MCF 10A (cell line): ENCODE measurements around the gene INPP5D. TPM values are rescaled to one million over a fixed set of nuclear protein-coding genes. Genes with fewer than 3 reads are reported as not detected.
"Not testable (repeated sequence)": the region's sequence is repeated elsewhere in the genome, so short reads cannot be mapped to it uniquely, and the experiment has no call there.

Experiments
- BruUV-seq: library from RNA; stranded (reverse); fragments of 400-500 nt; replicated peaks from 2 replicates; lab custom pipeline; 2021; lab: Mats Ljungman, UMichigan
- CTCF ChIA-PET: fragments of 300-600 bp; sonication (Branson Sonifier 250); formaldehyde crosslinking; extraction: SDS; loops from one replicate; lab custom pipeline; 2021; ENCODE audit warnings: antibody characterized with exemption, inconsistent platforms; lab: Yijun Ruan, JAX
- POLR2A ChIA-PET: fragments of 300-600, 350-650 bp; sonication (Branson Sonifier 250); formaldehyde crosslinking; extraction: SDS; loops from one replicate; lab custom pipeline; 2020; ENCODE audit warnings: antibody characterized with exemption, inconsistent platforms; lab: Yijun Ruan, JAX
- DNase-seq: peaks from one replicate; pipeline ENCODE4 v3.0.0-alpha.2; 2018; ENCODE audit not compliant: unreplicated experiment
- H3K27ac Mint-ChIP-seq: one replicate; pipeline ENCODE4 v1.8.0; 2022; ENCODE audit warnings: mild to moderate bottlenecking, low read depth, mixed read lengths; ENCODE audit not compliant: unreplicated experiment
- H3K27me3 Mint-ChIP-seq: one replicate; pipeline ENCODE4 v1.8.0; 2022; ENCODE audit warnings: mixed read lengths; ENCODE audit not compliant: insufficient read depth, unreplicated experiment
- H3K36me3 Mint-ChIP-seq: one replicate; pipeline ENCODE4 v1.8.0; 2022; ENCODE audit warnings: mild to moderate bottlenecking, moderate library complexity, mixed read lengths; ENCODE audit not compliant: insufficient read depth, unreplicated experiment
- H3K4me1 Mint-ChIP-seq: one replicate; pipeline ENCODE4 v1.8.0; 2022; ENCODE audit warnings: mixed read lengths; ENCODE audit not compliant: insufficient read depth, unreplicated experiment
- H3K4me3 Mint-ChIP-seq: one replicate; pipeline ENCODE4 v1.8.0; 2022; ENCODE audit warnings: mild to moderate bottlenecking, moderate library complexity, mixed read lengths; ENCODE audit not compliant: unreplicated experiment
- H3K9me3 Mint-ChIP-seq: one replicate; pipeline ENCODE4 v1.8.0; 2022; ENCODE audit warnings: mixed read lengths; ENCODE audit not compliant: unreplicated experiment
- intact Hi-C: fragments of 100-400 bp; cut with micrococcal nuclease; formaldehyde crosslinking; loops from 2 replicates; pipeline ENCODE4 v1.14.1; 2022
- total RNA-seq: library from RNA; stranded (reverse); gene quantifications from 2 replicates; pipeline ENCODE4 v1.2.3, GENCODE V29; 2022
- TF ChIP-seq, protein P1 (sequence below): fragments of 200-600 bp; IDR thresholded peaks from one replicate; pipeline ENCODE4 v1.8.0; 2022; ENCODE audit warnings: antibody characterized with exemption, mild to moderate bottlenecking; ENCODE audit not compliant: unreplicated experiment

The INPP5D gene
- total RNA-seq, 1 experiment from 2014 or later, result 64.9 TPM

DNA sequence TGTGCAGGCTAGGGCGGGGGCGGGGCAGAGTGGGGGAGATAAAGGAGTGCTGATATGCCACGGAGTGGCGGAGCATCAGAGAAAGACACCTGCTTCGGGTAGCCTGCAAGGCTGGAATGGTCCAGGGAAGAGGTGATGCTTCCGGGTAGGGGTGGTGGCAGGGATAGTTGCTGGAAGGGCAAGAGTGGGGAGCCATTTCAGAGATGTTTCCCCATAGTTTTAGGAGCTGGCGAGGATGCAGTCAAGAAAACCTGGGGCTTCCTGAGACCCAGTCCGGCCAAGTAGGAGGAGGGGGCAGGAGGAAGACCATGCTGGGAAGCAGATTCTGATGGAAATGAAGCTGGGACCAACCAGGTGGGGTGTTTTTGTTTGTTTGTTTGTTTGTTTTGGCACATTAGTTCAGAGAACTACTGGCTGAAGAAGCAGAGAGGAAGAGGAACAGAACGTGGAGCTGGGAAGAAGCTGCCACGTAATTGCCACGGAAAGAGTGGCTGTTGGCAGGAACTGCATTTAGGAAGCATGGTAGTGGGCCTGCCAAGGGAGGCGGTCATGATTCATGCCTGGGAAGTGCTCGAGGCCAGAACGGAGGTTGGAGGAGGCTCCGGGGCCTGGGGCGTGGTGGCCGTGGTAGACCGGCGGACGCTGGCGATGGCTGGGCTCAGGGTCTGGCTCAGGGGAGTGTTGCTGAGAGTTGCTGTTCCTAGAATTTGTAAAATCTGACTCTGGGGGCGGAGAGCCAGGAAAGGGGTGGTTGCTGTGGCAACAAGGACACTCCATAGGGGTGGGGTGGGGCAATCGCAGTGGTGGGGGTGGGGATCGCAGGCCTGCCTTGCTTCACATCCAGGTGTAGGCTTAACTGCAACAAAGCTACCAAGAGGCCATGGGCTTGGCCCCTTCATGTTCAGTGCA is 8.6 kb upstream of the INPP5D start:
- Mint-ChIP-seq H3K36me3 (peaks cover 6% of the 10 kb centered on the region), H3K27ac (peak overlapping the region; percentile 94), H3K4me1 (peaks cover 48% of the 10 kb centered on the region), H3K27me3 (no peaks in the 10 kb centered on the region), H3K4me3 (peak overlapping the region; percentile 52), H3K9me3 (no peaks in the 10 kb centered on the region)
- POLR2A ChIA-PET, result interaction anchor here (0.7 to 1.0 kb wide), 5 partner anchors 15 to 218 kb away, joined by 3 to 4 read pairs (median 3); no protein-coding TSS in a partner anchor
- TF ChIP-seq, protein P1, sequence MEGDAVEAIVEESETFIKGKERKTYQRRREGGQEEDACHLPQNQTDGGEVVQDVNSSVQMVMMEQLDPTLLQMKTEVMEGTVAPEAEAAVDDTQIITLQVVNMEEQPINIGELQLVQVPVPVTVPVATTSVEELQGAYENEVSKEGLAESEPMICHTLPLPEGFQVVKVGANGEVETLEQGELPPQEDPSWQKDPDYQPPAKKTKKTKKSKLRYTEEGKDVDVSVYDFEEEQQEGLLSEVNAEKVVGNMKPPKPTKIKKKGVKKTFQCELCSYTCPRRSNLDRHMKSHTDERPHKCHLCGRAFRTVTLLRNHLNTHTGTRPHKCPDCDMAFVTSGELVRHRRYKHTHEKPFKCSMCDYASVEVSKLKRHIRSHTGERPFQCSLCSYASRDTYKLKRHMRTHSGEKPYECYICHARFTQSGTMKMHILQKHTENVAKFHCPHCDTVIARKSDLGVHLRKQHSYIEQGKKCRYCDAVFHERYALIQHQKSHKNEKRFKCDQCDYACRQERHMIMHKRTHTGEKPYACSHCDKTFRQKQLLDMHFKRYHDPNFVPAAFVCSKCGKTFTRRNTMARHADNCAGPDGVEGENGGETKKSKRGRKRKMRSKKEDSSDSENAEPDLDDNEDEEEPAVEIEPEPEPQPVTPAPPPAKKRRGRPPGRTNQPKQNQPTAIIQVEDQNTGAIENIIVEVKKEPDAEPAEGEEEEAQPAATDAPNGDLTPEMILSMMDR, result no peak
- CTCF ChIA-PET, result interaction anchor here (0.6 to 1.4 kb wide), 3 partner anchors 26 to 335 kb away, joined by 3 to 4 read pairs (median 3); no protein-coding TSS in a partner anchor
- peak; percentile 98 for DNase-seq
- intact Hi-C loops, result loop anchor here (2.0 to 5.0 kb wide), 3 partner anchors 71 to 201 kb away; partner anchors contain the start of gene ATG16L1
- no TSS peak for BruUV-seq

DNA sequence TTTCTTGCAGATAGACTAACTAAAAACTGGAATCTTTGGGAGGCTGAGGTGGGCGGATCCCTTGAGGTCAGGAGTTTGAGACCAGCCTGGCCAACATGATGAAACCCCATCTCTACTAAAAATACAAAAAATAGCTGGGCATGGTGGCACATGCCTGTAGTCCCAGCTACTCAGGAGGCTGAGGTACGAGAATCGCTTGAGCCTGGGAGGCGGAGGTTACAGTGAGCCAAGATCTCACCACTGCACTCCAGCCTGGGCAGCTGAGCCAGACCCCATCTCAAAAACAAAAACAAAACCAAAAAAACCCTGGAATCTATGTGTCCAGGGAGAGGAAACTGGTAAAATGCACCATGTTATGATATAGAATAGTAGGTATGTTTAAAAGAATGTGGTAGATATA is 7.6 kb upstream of the INPP5D start:
- ChIA-PET POLR2A (interaction anchor here (0.9 to 1.5 kb wide), 3 partner anchors 14 to 65 kb away, joined by 3 to 4 read pairs (median 4); no protein-coding TSS in a partner anchor), CTCF (interaction anchor here (0.7 to 1.4 kb wide), 4 partner anchors 63 to 199 kb away, joined by 3 to 6 read pairs (median 5); partner anchors contain the start of gene ATG16L1)
- intact Hi-C loops, result loop anchor here (2.0 to 5.0 kb wide), 3 partner anchors 72 to 200 kb away; partner anchors contain the start of gene ATG16L1
- H3K27ac Mint-ChIP-seq, result peak overlapping the region; percentile 94
- not testable (repeated sequence) for H3K36me3 Mint-ChIP-seq, H3K27me3 Mint-ChIP-seq, H3K4me3 Mint-ChIP-seq, DNase-seq, H3K9me3 Mint-ChIP-seq, BruUV-seq
- peaks cover 48% of the 10 kb centered on the region for H3K4me1 Mint-ChIP-seq

DNA sequence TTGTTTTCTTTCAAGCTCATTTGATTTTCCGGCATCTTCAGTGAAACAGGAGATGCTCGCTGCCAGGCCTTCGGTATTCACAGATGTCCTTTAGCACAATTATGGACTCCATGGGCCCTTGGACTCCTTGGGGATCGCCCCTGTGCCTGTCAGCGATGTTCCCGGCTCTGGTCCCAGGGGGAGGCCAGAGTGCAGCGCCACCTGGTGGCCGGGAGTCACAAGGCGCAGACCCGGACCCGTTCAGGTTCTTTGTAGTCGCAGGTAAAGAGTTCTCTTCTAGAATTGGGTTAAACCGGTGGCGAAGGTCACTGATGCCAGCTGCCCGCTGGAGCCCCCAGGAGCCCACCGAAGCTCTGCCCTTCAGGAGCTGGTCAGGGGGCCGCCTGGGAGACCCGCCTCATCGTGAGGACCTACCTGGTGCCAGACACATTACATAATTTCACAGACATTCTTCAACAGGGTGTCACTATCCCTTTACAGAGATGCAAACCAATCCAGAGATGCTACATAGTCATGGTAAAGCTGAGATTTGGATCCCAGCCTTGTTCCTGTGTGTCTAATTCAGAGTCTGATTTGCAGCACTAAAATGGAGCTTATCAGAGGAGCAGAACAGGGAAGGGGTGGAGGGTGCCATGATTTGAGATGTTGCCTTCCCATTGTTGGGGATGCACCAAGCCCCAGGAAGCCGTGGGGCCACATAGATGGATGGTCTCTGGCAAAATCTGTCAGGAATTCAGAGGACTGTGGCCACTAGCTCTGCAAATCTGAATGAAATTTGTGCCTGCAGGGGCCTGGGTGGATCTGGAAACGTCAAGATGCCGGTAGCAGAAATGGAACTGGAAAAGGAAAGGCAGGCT is 6.0 kb upstream of the INPP5D start:
- no peaks in the 10 kb centered on the region for H3K9me3 Mint-ChIP-seq
- H3K4me1 Mint-ChIP-seq, result peaks cover 35% of the 10 kb centered on the region
- no peak overlapping the region for H3K27ac Mint-ChIP-seq
- POLR2A ChIA-PET, result interaction anchor here (1.0 kb wide), 1 partner anchor 123 kb away, joined by 3 read pairs; no protein-coding TSS in a partner anchor
- no peaks in the 10 kb centered on the region for H3K36me3 Mint-ChIP-seq
- CTCF ChIA-PET, result interaction anchor here (0.5 to 2.4 kb wide), 32 partner anchors 10 to 1976 kb away, joined by 3 to 22 read pairs (median 4); partner anchors contain the start of gene NEU2
- DNase-seq, result peak; percentile 61
- no TSS peak for BruUV-seq
- H3K27me3 Mint-ChIP-seq, result no peaks in the 10 kb centered on the region
- TF ChIP-seq, protein P1, result peak; percentile 88
- intact Hi-C loops, result loop anchor here (2.0 to 5.0 kb wide), 3 partner anchors 73 to 201 kb away; partner anchors contain the start of gene ATG16L1
- H3K4me3 Mint-ChIP-seq, result no peak overlapping the region

DNA sequence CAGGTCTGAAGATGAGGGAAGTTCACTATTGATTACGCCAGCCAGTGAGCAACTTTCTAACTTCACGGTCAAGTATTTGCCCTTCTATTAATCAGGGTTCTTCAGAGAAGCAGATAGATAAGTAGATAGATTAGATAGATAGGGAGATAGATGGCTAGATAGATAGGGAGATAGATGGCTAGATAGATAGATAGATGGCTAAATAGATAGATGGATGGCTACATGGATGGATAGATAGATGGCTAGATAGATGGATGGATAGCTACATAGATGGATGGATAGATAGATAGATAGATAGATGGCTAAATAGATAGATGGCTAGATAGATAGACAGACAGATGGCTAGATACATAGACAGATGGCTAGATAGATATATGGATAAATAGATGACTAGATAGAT is 4.8 kb upstream of the INPP5D start:
- H3K4me3 Mint-ChIP-seq, result no peak overlapping the region
- H3K4me1 Mint-ChIP-seq, result peaks cover 23% of the 10 kb centered on the region
- intact Hi-C loops, result no loop called here
- DNase-seq, result no peak
- no peaks in the 10 kb centered on the region for H3K27me3 Mint-ChIP-seq
- H3K36me3 Mint-ChIP-seq, result no peaks in the 10 kb centered on the region
- no peak overlapping the region for H3K27ac Mint-ChIP-seq
- H3K9me3 Mint-ChIP-seq, result no peaks in the 10 kb centered on the region
- no TSS peak for BruUV-seq
- ChIA-PET CTCF (interaction anchor here (0.6 kb wide), 1 partner anchor 659 kb away, joined by 3 read pairs; no protein-coding TSS in a partner anchor), POLR2A (no interaction called here)
- TF ChIP-seq, protein P1, result no peak
